Activated CD4-positive, alpha-beta T cell treated with anti-CD3 and anti-CD28 coated beads for 1 hour (primary cell): Measurements from ENCODE around the gene WWOX.
"Not testable (repeated sequence)": the region's sequence is repeated elsewhere in the genome, so short reads cannot be mapped to it uniquely, and the experiment has no call there.

Source experiments
- DNase-seq: peaks from one replicate; pipeline ENCODE4 v3.0.0-alpha.2; 2020

Gene WWOX

DNA sequence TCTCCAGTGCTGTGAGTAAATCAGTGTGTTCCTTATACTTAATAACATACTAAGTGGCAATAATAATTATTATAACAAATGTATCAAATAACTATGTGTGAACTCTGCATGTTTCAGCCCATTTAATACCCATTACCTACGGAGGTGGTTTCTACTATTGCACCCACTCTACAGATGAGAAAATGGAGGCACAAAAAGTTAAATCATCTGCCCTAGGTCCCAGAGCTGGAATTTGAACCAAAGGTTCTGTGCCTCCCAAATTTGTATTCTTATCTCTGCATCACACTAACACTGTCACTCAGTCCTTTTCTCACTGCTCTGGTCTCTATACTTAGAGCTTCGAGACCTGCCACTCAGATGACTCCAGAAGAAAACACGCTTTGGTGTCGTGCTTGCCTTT is 1084.1 kb downstream of the WWOX start:
- no peak for DNase-seq

- no peak for DNase-seq
Observed at GRCh38 chr16:79184464-79185030, 1085.1 kb downstream of the WWOX start.

DNA sequence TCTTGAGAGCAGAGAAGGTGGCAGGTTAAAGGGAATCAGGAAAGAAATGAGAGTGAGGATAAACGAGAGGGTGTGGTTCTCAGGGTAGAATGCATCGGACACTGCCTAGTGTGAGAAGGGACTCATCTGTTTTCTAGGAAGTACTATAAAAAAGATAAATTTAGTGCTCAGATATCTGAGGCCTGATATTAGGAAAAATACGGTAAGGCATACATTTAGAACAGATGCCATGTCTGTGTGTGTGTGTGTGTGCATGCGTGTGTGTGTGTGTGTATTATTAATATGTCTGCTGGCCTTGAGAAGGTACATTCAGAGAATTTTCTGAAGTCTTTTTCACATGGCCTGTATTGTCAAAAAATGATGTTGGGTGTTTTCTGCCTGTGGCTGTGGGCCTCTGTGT is 1086.3 kb downstream of the WWOX start:
- DNase-seq, result no peak

DNA sequence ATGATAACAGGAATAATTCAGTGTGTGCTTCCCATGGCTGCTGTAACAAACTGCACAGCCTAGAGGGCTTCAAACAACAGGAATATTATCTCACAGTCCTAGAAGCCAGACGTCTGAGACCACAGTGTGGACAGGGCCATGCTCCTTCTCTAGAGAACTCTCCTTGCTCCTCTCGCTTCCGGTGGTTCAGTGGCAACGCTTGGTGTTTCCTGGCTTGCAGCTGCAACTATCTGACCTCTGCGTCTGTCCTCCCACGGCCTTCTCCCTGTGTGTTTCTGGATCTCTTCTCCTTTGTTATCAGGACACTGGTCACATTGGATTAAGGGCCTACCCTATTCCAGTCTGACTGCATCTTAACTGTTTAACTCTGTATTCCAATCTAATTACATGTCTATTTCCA is 1086.7 kb downstream of the WWOX start:
- DNase-seq, result no peak

DNA sequence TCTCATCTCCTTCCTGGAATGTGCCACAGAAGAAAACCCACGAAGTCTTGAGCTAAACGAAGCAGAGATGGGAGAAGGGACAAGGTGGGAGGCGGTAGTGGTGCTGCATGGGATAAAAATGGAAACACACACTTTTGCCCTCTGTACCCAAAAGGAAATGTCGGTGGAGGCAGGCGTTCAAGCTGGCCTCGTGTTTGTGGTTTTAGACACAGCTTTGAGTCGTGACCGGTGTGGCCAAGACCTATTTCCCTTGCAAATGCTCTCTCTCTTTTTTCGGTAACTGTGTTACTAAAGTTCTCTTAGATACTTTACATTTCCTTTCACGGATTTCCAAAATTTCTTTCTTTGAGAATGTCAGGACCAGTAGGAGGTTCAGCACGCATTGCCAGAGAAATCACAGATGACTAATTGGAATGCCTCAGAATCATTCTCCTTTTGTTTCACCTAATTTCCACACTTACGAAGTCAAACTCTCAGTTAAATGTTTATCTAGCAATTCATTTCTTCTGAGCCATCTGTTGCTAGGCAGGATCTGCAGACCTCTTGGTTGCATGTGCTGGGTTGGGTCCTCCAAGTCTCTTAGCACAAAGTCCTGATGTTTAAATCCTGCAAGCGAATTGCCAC is 1088.8 kb downstream of the WWOX start:
- no peak for DNase-seq

- no peak for DNase-seq
Observed at GRCh38 chr16:79188739-79189122, 1089.3 kb downstream of the WWOX start.

DNA sequence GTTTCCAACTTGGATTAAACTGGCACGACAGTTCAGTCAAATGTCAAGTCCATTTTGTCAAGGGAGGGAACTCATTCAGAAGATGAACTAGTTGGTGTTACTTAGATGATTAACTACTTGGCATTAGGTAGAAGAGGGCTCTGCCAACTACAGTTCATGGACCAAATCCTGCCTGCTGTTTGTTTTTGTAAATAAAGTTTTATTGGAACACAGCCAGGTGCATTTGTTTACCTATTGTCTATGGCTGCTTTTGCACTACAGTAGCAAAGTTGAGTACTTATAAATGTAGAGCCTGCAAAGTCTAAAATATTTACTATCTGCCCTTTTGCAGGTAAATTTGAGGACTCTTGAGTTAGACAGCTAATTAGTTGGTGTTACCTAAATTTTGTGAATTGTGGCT is 1091.1 kb downstream of the WWOX start:
- DNase-seq, result no peak

DNA sequence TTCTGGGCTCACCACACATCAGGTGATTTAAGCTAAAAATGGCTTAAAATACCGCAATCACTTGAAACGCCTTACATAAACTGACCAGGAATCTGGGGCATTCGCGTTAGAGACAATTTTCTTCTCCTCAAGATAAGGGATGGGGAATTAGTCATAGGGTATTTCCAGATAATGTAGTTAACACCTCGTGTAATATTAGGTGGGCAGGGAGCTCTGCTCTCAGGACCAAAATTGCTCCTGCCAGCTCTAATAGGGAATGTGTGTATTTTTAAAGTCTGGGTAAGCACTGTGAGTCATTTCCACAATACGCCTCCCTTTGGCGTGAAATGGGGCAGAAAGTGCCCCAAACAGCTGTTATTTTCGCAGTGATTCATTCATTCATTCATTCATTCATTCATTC is 1092.5 kb downstream of the WWOX start:
- no peak for DNase-seq

DNA sequence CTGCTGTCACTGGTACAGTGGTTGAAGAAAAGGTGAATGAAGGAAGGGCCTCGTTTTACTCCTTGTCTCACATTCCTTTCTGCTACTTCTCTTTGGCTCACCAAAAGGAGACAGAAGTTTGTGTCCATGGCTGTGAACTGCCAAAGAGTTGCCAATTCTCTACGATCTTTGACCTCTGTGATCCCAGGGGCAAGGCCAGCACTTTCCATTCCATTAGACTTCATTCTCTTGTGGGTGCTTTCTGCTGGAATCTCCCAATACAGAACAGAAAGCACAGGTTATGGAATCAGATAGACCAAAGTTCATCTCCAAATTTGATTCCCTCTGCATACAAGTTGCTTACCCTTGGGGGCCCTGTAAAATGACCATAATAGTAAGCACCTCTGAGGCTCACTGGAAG is 1093.5 kb downstream of the WWOX start:
- DNase-seq, result no peak

DNA sequence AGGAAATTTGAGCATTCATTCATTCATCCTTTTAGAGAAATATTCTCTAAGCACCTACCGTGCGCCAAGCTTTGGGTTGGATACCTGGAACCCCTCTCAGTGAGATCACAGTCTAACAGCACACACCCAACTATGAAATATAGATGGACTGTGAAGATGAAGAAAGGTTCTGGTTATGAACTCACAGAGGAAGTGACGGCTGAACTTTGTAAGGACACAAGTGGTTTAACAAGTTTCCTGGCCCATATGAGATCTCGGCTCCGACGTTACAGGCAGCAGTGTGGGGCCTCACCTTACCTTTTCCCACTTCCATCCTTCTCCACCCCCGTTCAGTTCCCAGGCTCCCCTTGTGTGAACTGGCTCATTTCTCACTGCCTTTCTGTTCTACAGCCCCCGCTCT is 1094.8 kb downstream of the WWOX start:
- DNase-seq, result no peak

DNA sequence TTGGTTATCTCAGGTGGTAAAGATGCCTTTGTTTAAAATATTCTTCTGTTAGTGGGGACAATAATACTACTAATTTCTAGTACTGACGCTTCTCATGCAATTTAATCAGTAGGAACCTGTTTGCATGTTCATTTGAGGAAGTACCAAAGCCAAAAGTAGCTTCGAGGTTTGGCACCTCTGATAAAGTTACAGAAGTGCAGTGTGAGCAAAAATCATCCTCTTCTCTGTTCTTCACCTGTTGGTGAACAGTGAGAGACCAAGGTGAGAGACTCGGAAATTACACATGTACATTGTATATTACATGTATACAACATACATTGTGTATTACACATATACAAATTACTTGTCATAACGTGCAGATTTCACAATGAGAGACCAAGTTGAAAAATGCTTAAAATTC is 1096.5 kb downstream of the WWOX start:
- DNase-seq, result no peak

- DNase-seq, result no peak
Observed at GRCh38 chr16:79201436-79201835, 1102.0 kb downstream of the WWOX start.

DNA sequence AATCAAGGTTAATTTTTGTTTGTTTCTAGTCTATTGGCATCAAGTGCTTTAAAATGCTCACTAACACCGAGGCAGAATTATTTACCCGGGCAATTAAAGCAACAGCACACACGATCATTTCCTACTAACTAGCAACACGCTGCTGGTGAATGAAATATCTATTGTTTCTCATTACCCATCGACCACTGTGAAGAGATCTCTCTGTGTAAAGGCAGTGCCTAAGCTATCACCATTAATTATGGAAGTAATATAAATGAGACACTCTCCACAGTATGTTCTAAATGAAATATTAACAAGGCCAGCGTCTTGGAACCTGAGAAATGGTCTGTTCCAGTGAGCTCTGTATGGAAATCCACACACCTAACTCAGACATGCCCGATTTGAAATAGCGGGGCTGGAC is 1103.5 kb downstream of the WWOX start:
- DNase-seq, result no peak

GRCh38 chr16:79204486-79204885 is 1105.0 kb downstream of the WWOX start:
- no peak for DNase-seq

DNA sequence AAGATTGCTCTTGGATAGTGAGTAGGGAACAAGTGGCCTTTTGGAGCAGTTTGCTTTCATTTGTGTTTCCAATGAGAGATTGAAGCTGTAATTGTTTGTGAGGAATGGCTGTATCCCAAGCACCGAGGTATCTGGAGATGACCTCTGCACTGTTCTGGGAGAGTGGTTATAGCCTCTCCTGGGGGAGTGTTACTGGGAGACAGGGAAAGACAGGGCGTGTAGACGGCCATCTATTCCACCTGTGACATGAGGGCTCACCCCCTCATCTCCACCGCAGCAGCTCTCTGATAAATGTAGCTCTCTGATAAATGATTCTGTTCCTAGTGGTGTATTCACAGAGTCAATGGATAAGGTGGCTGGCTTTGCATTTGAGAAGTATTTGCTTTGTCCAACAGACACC is 1107.4 kb downstream of the WWOX start:
- no peak for DNase-seq

DNA sequence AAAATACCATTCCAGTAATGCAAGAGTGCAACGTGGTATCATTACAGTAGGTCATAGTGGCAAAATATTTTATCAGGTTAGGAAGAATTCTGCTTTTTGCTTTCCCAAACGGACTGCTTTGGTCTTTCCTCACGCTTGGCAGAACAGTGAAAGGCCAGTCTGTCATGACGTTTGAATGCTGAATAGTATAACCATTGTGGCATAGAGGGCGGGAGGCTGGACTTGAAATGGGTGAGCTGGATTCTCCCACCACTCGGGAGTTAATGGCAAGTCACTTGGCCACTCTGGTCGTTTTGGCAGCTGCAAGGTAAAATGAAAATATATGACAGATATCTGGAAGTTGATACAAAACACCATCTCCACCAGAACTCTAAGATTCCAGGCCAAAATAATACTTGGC is 1109.9 kb downstream of the WWOX start:
- no peak for DNase-seq

- no peak for DNase-seq
Observed at GRCh38 chr16:79210607-79211006, 1111.2 kb downstream of the WWOX start.

- DNase-seq, result no peak
Observed at GRCh38 chr16:79211586-79211985, 1112.1 kb downstream of the WWOX start.

GRCh38 chr16:79212114-79212791 is 1112.8 kb downstream of the WWOX start:
- DNase-seq, result no peak

- no peak for DNase-seq
Observed at GRCh38 chr16:79213214-79213613, 1113.8 kb downstream of the WWOX start.

- no peak for DNase-seq
Observed at GRCh38 chr16:79215289-79215688, 1115.8 kb downstream of the WWOX start.

DNA sequence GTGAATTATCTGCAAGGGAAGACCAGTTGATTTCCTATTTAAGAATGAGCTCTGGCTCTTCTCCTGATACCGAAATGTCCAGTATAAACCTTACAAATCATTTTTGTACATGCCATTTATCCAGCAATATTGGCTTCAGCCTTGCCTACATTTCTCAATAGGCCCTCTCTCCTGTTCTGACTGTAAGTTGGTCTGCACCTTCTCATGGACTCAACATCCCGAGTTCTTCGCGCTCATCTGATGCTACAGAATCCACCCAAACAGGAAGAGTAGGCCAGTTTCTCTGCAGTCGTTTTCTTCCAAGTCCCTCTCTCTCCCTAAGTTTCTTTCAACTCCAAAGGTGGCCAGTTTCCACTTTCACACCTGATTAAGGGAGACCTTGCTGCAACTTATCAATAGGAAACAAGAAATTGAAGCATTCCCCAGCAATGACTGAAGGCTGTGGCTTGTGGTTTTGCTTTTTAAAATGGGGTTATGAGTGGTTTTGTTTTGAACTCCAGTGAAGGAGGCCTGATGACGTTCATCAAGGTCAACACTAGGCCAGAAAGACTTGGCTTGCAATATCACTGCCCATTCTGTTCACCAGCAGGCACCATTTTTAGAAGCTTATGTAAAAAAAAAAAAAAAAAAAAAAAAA is 1118.0 kb downstream of the WWOX start:
- DNase-seq, result no peak

- no peak for DNase-seq
Observed at GRCh38 chr16:79218351-79218750, 1118.9 kb downstream of the WWOX start.

DNA sequence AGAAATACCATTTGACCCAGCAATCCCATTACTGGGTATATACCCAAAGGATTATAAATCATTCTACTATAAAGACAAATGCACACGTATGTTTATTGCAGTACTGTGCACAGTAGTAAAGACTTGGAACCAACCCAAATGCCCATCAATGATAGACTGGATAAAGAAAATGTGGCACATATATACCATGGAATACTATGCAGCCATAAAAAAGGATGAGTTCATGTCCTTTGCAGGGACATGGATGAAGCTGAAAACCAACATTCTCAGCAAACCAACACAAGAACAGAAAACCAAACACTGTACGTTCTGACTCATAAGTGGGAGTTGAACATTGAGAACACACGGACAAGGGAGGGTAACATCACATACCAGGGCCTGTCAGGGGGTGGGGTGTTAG is 1126.5 kb downstream of the WWOX start:
- DNase-seq, result not testable (repeated sequence)
